Measurements from ENCODE around the gene ADGRG3. TPM values are rescaled to one million over a fixed set of nuclear protein-coding genes. Genes with fewer than 3 reads are reported as not detected.

The ADGRG3 gene
- total and polyA plus RNA-seq, 11 donors: 0.12 to 1.4 (median 0.53) TPM

DNA sequence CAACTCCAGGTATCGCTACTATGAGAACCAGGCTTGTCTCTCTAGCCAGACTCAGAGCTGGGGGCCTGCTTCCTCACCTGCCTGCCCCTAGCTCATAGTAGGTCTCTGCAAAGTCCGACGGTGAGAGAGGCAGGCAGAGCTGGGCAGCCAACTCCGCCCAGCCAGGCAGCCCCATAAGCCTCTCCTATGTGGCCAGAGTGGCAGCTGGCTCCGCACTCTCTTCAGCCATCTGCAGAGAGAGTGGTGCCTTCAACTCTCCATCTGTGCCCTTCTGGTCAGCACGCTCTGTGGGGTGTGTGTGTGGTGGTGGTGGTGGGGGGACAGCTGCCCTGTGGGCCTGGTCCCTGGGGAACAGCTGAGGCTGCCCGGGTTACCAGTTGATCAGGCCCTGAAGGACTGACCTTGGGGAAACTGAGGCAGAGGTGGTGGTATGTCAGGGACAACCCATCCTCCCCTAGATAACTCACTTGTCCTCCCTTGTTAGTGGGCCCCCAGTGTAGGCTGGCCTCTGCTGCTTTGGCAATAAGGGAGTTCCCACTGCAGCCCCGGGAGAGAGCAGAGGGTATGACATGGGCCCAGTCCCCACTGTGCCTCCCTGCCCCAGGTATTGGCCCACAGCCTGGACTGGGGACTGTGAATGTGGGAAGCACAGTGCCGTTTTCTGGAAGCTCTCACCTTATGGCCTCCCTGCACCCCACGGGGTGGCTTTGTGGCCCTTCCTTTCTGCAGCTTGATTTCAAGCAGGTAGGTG lies 41.5 kb upstream of the ADGRG3 start:
- Histone ChIP-seq H3K4me3 (no peak overlapping the region), H3K4me1 (peaks cover 0 to 38% (median 17%) of the 10 kb centered on the region in 12 donors), H3K9me3 (no peaks in the 10 kb centered on the region), H3K27me3 (peaks cover 0 to 17% (median 0%) of the 10 kb centered on the region in 9 donors), H3K27ac (peak overlapping the region in 1 of 12 donors; percentile 93), H3K36me3 (no peaks in the 10 kb centered on the region)
- ATAC-seq: no peak
- peak in 1 of 5 donors; percentile 6 for DNase-seq
- TF ChIP-seq POLR2A (IDR thresholded peaks at IDR 0.05): no peak
- TF ChIP-seq, protein P1, sequence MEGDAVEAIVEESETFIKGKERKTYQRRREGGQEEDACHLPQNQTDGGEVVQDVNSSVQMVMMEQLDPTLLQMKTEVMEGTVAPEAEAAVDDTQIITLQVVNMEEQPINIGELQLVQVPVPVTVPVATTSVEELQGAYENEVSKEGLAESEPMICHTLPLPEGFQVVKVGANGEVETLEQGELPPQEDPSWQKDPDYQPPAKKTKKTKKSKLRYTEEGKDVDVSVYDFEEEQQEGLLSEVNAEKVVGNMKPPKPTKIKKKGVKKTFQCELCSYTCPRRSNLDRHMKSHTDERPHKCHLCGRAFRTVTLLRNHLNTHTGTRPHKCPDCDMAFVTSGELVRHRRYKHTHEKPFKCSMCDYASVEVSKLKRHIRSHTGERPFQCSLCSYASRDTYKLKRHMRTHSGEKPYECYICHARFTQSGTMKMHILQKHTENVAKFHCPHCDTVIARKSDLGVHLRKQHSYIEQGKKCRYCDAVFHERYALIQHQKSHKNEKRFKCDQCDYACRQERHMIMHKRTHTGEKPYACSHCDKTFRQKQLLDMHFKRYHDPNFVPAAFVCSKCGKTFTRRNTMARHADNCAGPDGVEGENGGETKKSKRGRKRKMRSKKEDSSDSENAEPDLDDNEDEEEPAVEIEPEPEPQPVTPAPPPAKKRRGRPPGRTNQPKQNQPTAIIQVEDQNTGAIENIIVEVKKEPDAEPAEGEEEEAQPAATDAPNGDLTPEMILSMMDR (IDR thresholded peaks at IDR 0.05): no peak
- 74 to 95% (median 86%) methylated on average over 4 to 10 of the region's 10 CpGs for WGBS, 4 donors
- intact Hi-C loops (cut with DNase I): no loop called here

DNA sequence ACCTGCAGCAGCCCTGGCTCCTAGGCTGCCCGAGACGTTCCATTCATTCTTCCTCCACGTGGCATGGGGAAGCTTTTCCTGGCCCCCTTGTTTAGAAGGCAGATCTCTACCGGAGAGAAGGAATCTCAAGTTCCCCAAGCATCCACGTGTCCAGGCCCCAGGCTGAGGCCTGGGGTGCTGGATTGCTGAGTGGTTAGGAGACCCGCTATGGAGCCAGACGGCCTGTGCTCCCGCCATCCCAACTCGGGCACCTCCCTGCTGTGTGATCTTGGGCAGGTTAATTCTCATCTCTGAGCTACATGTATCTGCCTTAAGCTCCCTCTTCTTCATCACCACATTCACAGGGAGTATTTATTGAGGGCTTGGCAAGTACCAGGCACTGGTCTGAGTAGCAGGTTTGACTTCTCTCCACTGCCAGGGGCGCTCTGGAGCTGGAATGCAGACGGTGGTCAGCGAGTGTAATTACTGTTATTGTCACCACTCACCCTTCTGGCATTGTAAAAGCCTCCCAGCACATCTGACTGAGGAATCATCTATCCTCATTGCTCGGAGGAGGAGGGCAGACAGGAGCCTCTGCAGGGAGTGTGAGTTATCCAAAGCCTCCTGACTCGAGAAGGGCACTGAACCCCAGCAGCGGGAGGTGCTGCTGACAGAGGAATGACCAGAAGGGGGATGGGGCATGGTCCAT lies 40.8 kb upstream of the ADGRG3 start:
- no peaks in the 10 kb centered on the region for H3K36me3 ChIP-seq
- peak overlapping the region in 1 of 12 donors; percentile 59 for H3K4me3 ChIP-seq
- peak overlapping the region; percentile 70 to 93 (median 85) for H3K27ac ChIP-seq
- ATAC-seq (peak in 2 of 4 donors; percentile 9 to 11), DNase-seq (peak in 1 of 5 donors; percentile 8)
- TF ChIP-seq POLR2A (IDR thresholded peaks at IDR 0.05): no peak
- TF ChIP-seq, protein P1 (IDR thresholded peaks at IDR 0.05): peak in 4 of 12 donors; percentile 15 to 30 (median 24)
- WGBS, 4 donors: 61 to 69% (median 65%) methylated on average over 14 to 15 of the region's 15 CpGs
- intact Hi-C loops (cut with DNase I): no loop called here
- peaks cover 0 to 17% (median 0%) of the 10 kb centered on the region in 9 donors for H3K27me3 ChIP-seq
- no peaks in the 10 kb centered on the region for H3K9me3 ChIP-seq
- peaks cover 0 to 45% (median 20%) of the 10 kb centered on the region in 12 donors for H3K4me1 ChIP-seq

DNA sequence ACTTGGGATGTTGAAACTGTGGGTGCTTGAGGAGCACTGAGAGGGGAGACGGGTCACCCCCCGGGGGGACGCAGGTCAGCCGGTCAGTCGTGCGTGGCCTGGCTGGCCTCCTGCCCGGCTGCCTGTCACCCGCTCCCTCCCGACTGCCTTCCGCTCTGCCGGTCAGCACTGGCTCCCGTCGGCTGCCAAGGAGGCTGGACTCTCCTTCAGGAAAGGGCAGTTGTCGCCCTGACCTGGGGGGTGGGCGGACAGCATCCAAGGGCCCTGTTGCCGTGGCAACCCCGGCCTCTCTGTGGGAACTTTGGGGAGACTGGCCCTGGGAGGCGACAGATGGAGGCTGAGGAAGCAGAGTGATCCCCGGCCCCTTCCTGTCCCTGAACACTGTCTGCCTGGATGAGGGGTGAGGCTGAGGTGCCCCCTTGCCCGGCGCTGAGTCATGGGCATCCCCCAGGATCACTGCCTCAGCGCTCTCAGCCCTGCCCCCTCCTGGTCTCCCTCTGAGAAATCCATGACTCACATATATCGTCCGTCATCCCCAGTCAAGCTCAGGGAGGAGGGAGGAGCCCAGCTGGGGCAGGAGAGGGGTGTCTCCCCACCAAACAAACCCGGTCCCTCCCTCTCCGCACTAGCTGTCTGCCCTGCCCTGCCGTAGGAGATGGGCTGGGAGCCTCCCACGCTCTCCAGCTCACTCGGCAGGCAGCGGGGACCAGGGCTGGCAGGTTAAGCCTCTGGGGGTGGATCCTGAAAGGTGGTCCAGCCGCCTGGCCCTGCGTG lies 39.9 kb upstream of the ADGRG3 start, which contains the start of gene ADGRG1:
Gene ADGRG1 (plus strand): TSS at position 623 of the 774 bp plus-strand sequence. CDS start 21,658 bp downstream, outside the sequence.
- intact Hi-C loops (cut with DNase I): loop anchor here in 2 of 10 donors (1.0 to 2.0 kb wide), 2 partner anchors 21 kb away; no protein-coding TSS in a partner anchor
- WGBS, 4 donors: 5 to 20% (median 13%) methylated on average over 23 to 32 of the region's 32 CpGs
- peak within 1 kb of the TSS; percentile 70 to 93 (median 85) for H3K27ac ChIP-seq
- DNase-seq (peak; percentile 68 to 90 (median 80)), ATAC-seq (peak; percentile 66 to 85 (median 84))
- H3K36me3 ChIP-seq: no peaks in the 10 kb centered on the region
- no peaks in the 10 kb centered on the region for H3K9me3 ChIP-seq
- H3K4me1 ChIP-seq: peaks cover 4 to 47% (median 27%) of the 10 kb centered on the region in 12 donors
- TF ChIP-seq POLR2A (IDR thresholded peaks at IDR 0.05): peak in 1 of 2 donors; percentile 72
- TF ChIP-seq, protein P1 (IDR thresholded peaks at IDR 0.05): peak in 3 of 12 donors; percentile 15 to 40 (median 38)
- H3K4me3 ChIP-seq: peak within 1 kb of the TSS; percentile 42 to 65 (median 59)
- H3K27me3 ChIP-seq: peaks cover 0 to 17% (median 0%) of the 10 kb centered on the region in 9 donors
